ENCODE data around the gene PAXX.

DNA sequence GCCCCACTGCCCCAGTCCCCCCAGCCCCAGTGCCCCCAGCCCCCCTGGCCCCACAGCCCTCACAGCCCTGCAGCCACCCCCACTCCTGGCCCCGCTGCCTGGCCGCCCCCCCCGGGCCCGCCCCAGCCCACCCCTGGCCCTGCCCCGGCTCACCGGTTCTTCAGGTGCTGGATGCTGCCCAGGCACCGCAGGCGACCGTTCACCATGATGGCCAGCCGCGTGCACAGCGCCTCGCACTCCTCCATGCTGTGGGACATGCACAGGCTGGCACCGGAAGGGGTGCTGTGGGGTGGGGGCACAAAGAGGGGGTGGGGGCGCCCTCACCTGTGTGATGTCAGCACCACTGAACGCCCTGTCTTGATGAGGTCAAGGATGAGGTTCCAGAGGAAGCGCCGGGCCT lies 17.0 kb downstream of the PAXX start:
- TF ChIP-seq POLR2AphosphoS5 (IDR thresholded peaks at IDR 0.05; ENCODE audit: low read depth) = no peak
- TF ChIP-seq, protein P1, sequence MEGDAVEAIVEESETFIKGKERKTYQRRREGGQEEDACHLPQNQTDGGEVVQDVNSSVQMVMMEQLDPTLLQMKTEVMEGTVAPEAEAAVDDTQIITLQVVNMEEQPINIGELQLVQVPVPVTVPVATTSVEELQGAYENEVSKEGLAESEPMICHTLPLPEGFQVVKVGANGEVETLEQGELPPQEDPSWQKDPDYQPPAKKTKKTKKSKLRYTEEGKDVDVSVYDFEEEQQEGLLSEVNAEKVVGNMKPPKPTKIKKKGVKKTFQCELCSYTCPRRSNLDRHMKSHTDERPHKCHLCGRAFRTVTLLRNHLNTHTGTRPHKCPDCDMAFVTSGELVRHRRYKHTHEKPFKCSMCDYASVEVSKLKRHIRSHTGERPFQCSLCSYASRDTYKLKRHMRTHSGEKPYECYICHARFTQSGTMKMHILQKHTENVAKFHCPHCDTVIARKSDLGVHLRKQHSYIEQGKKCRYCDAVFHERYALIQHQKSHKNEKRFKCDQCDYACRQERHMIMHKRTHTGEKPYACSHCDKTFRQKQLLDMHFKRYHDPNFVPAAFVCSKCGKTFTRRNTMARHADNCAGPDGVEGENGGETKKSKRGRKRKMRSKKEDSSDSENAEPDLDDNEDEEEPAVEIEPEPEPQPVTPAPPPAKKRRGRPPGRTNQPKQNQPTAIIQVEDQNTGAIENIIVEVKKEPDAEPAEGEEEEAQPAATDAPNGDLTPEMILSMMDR (IDR thresholded peaks at IDR 0.05; ENCODE audit: insufficient read depth, low read length) = no peak
- TF ChIP-seq SPI1 (IDR thresholded peaks at IDR 0.05; ENCODE audit: borderline replicate concordance, low read depth) = no peak

Data from HL-60 (cell line).